Measurements from ENCODE around the gene CDC27.

DNA sequence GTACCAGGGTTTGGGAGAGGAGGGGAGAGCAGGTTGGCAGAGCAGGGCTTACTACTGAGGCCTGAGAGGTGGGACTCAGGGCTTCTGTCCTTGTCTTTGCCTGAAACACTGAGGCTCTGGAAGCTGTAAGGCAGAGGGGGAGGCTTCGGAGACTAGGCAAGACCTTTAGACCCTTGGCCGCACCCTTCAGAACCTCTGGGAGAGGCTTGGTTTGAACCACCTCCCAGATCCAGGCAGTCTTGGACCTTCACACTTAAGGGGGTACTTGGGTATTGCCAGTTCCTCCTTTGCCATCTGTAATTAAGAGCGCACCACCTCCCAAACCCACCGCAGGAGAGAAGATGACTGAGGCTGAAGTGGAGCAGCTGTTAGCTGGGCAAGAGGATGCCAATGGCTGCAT is 33.0 kb upstream of the CDC27 start:
- no peak for TF ChIP-seq CTBP1 (IDR thresholded peaks at IDR 0.05; ENCODE audit: borderline replicate concordance)
- no peak for TF ChIP-seq SUZ12 (IDR thresholded peaks at IDR 0.05)
- TF ChIP-seq ELF4 (IDR thresholded peaks at IDR 0.05) = no peak
- no peak for TF ChIP-seq NFRKB (IDR thresholded peaks at IDR 0.05)
- no peak for TF ChIP-seq FOXM1 (IDR thresholded peaks at IDR 0.05; ENCODE audit: borderline replicate concordance)
- TF ChIP-seq SP1 (IDR thresholded peaks at IDR 0.05) = no peak
- no peak for TF ChIP-seq FOXA1 (IDR thresholded peaks at IDR 0.05)
- no peak for TF ChIP-seq LEF1 (IDR thresholded peaks at IDR 0.05; ENCODE audit: borderline replicate concordance)
- no peak for TF ChIP-seq L3MBTL2 (conservative IDR thresholded peaks at IDR 0.05)
- TF ChIP-seq ARNT (IDR thresholded peaks at IDR 0.05) = no peak
- TF ChIP-seq, protein P1, sequence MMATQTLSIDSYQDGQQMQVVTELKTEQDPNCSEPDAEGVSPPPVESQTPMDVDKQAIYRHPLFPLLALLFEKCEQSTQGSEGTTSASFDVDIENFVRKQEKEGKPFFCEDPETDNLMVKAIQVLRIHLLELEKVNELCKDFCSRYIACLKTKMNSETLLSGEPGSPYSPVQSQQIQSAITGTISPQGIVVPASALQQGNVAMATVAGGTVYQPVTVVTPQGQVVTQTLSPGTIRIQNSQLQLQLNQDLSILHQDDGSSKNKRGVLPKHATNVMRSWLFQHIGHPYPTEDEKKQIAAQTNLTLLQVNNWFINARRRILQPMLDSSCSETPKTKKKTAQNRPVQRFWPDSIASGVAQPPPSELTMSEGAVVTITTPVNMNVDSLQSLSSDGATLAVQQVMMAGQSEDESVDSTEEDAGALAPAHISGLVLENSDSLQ (IDR thresholded peaks at IDR 0.05) = no peak
